Neuronal stem cell (in vitro differentiated cells): ENCODE measurements around the gene CIDEB.

Experiments
- DNase-seq: peaks from one replicate; pipeline ENCODE4 v3.0.0-alpha.2; 2013; ENCODE audit warnings: low spot score
- H2AFZ ChIP-seq: one replicate; pipeline ENCODE4 v1.6.1; 2013; ENCODE audit warnings: mild to moderate bottlenecking, low read length, inconsistent platforms
- H2AK5ac ChIP-seq: 2 replicates; pipeline ENCODE4 v1.6.1; 2013; ENCODE audit warnings: low read depth, mild to moderate bottlenecking, inconsistent platforms, low read length, moderate library complexity, mixed read lengths
- H2BK120ac ChIP-seq: 2 replicates; pipeline ENCODE4 v1.6.1; 2013; ENCODE audit warnings: low read depth, mild to moderate bottlenecking, inconsistent platforms, low read length, moderate library complexity, mixed read lengths
- H2BK12ac ChIP-seq: one replicate; pipeline ENCODE4 v1.6.1; 2013; ENCODE audit warnings: low read length, inconsistent platforms
- H2BK15ac ChIP-seq: 2 replicates; pipeline ENCODE4 v1.6.1; 2013; ENCODE audit warnings: mild to moderate bottlenecking, low read length, inconsistent platforms, mixed read lengths
- H2BK5ac ChIP-seq: one replicate; pipeline ENCODE4 v1.6.1; 2013; ENCODE audit warnings: inconsistent platforms, mild to moderate bottlenecking, low read length, moderate library complexity
- H3K14ac ChIP-seq: one replicate; pipeline ENCODE4 v1.6.1; 2013; ENCODE audit warnings: low read length, inconsistent platforms
- H3K18ac ChIP-seq: 2 replicates; pipeline ENCODE4 v1.6.1; 2013; ENCODE audit warnings: low read length, inconsistent platforms
- H3K23ac ChIP-seq: 2 replicates; pipeline ENCODE4 v1.6.1; 2013; ENCODE audit warnings: low read depth, mild to moderate bottlenecking, mixed read lengths, low read length, inconsistent platforms; ENCODE audit not compliant: poor library complexity
- H3K27ac ChIP-seq: replicated peaks from 3 replicates; pipeline ENCODE4 v1.5.1; 2013; ENCODE audit warnings: low read length, inconsistent platforms
- H3K27me3 ChIP-seq, 3 experiments: 2 replicates each; pipeline ENCODE4 v1.6.1; 2013; ENCODE audit warnings: low read length in 3 of 3, mild to moderate bottlenecking in 2 of 3, inconsistent platforms in 1 of 3, low read depth in 1 of 3, mixed read lengths in 1 of 3, moderate library complexity in 1 of 3; ENCODE audit not compliant: control insufficient read depth in 3 of 3, insufficient read depth in 3 of 3
- H3K36me3 ChIP-seq, 2 donors: replicated peaks in 1 of 2; 2 replicates each; pipeline ENCODE4 v1.6.1; 2013; ENCODE audit warnings: low read length in 2 of 2; ENCODE audit not compliant: control insufficient read depth in 2 of 2, insufficient read depth in 2 of 2
- H3K4ac ChIP-seq: 2 replicates; pipeline ENCODE4 v1.6.1; 2013; ENCODE audit warnings: inconsistent platforms, mild to moderate bottlenecking, low read length, moderate library complexity
- H3K4me1 ChIP-seq, 2 donors: 1 replicate in 1 of 2; 2 replicates in 1 of 2; pipeline ENCODE4 v1.6.1; 2013; ENCODE audit warnings: low read length in 2 of 2, low read depth in 1 of 2; ENCODE audit not compliant: control insufficient read depth in 2 of 2, insufficient read depth in 1 of 2
- H3K4me2 ChIP-seq: one replicate; pipeline ENCODE4 v1.6.1; 2013; ENCODE audit warnings: mild to moderate bottlenecking, low read length, inconsistent platforms; ENCODE audit not compliant: insufficient read depth, poor library complexity, severe bottlenecking
- H3K4me3 ChIP-seq, 2 donors: 2 replicates each; pipeline ENCODE4 v1.5.1; 2013; ENCODE audit warnings: low read length in 2 of 2, mild to moderate bottlenecking in 2 of 2, inconsistent platforms in 1 of 2, moderate library complexity in 1 of 2
- H3K79me1 ChIP-seq: one replicate; pipeline ENCODE4 v1.6.1; 2013; ENCODE audit warnings: low read depth, mild to moderate bottlenecking, inconsistent platforms, low read length, moderate library complexity
- H3K9ac ChIP-seq: one replicate; pipeline ENCODE4 v1.6.1; 2013; ENCODE audit warnings: mild to moderate bottlenecking, low read depth, low read length, inconsistent platforms; ENCODE audit not compliant: poor library complexity
- H3K9me3 ChIP-seq, 2 donors: replicated peaks in 1 of 2; 2 replicates each; pipeline versions ENCODE3 to v1.6.1; 2013; ENCODE audit warnings: low read length in 2 of 2, mild to moderate bottlenecking in 2 of 2, inconsistent platforms in 1 of 2, low read depth in 1 of 2, mixed read lengths in 1 of 2, moderate library complexity in 1 of 2; ENCODE audit not compliant: control insufficient read depth in 2 of 2, insufficient read depth in 1 of 2
- H4K8ac ChIP-seq: one replicate; pipeline ENCODE4 v1.6.1; 2013; ENCODE audit warnings: low read depth, mild to moderate bottlenecking, inconsistent platforms, low read length, moderate library complexity
- H4K91ac ChIP-seq: one replicate; pipeline ENCODE4 v1.6.1; 2013; ENCODE audit warnings: low read length, low read depth, mild to moderate bottlenecking, inconsistent platforms; ENCODE audit not compliant: poor library complexity
- WGBS, 2 donors: extraction: QIAGEN DNeasy Blood & Tissue Kit; methylation state at CpG; one replicate each; pipeline ENCODE4 v1.1.7; 2013; ENCODE audit warnings: missing lambda C conversion rate in 2 of 2, mixed read lengths in 1 of 2; ENCODE audit not compliant: insufficient read length in 2 of 2, insufficient replicate concordance in 1 of 2; ENCODE audit errors: extremely low coverage in 2 of 2; 5-methylcytosine and 5-hydroxymethylcytosine counted together

CIDEB gene

DNA sequence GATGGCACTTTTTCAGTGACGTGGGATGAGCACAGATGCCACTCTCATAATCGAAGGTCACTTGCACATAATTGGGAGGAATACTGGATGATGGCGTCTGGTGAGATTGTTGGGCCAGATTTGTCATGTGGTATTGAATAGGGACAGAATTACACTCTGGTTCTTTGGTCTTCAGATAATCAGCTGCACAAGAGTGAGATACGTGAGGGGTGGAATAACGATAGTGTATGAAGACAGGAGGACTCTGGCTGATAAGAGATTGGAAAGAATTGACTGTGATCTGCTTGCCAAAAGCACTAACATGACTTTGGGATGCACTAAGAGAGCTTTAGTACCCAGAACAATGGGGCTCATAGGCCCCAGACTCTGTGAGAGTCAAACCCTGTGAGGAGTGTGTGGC lies 29.4 kb downstream of the CIDEB start:
- Histone ChIP-seq H3K4me1 (no peaks in the 10 kb centered on the region), H3K9ac (no peak overlapping the region), H3K14ac (no peak overlapping the region), H2AK5ac (no peak overlapping the region), H3K36me3 (no peaks in the 10 kb centered on the region), H3K18ac (no peak overlapping the region), H3K27me3 (no peaks in the 10 kb centered on the region), H2BK12ac (no peak overlapping the region), H4K8ac (no peak overlapping the region), H3K4ac (no peak overlapping the region), H2AFZ (no peak overlapping the region), H3K4me3 (no peak overlapping the region), H3K27ac (no peak overlapping the region), H4K91ac (no peak overlapping the region), H2BK120ac (no peak overlapping the region), H3K23ac (no peak overlapping the region), H3K79me1 (no peaks in the 10 kb centered on the region), H2BK5ac (no peak overlapping the region), H2BK15ac (no peak overlapping the region), H3K9me3 (no peaks in the 10 kb centered on the region), H3K4me2 (no peak overlapping the region)
- no CpG with 5 or more reads among the region's 5 CpGs for WGBS, 2 donors
- no peak for DNase-seq

DNA sequence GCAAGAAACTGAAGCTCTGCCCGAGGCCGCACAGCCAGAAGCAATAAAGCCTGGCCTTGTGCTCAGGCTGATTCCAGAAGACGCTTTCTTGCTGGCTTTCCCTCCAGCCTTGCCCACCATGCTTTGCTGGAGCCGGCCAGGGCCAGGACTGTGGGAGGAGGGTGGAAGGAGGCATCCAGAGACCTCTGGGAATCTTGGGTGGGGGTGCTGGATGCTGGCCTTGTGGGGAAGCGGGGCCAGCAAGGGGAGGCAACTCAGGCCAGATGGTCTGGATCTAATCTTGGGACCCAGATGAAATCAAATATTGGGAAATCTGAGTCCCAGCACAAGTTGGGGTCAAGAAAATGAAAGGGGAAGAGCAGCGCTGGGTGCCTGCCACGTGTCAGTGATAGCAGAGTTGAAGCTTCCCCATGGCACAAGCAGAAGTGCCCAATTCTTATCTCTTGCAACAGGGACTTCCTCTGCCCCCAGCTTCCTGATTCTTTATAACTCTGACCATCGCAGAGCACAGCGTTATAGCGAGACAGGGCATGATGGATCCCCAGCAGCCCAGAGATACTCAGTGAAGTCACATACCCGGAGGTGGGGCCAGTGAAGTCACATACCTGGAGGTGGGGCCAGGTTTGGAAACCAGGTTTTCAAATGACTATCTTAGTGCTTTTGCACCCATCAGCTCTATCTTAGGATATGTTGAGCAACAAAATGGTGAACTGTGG lies 30.0 kb downstream of the CIDEB start:
- Histone ChIP-seq H3K27me3 (no peaks in the 10 kb centered on the region), H3K79me1 (no peaks in the 10 kb centered on the region), H3K4me2 (no peak overlapping the region), H3K9me3 (no peaks in the 10 kb centered on the region), H2BK12ac (no peak overlapping the region), H2AK5ac (no peak overlapping the region), H2AFZ (no peak overlapping the region), H3K23ac (no peak overlapping the region), H3K27ac (no peak overlapping the region), H3K4ac (no peak overlapping the region), H3K36me3 (peaks cover 0 to under 1% of the 10 kb centered on the region in 2 donors), H2BK5ac (no peak overlapping the region), H3K14ac (no peak overlapping the region), H3K9ac (no peak overlapping the region), H2BK120ac (no peak overlapping the region), H3K18ac (no peak overlapping the region), H2BK15ac (no peak overlapping the region), H4K91ac (no peak overlapping the region), H4K8ac (no peak overlapping the region), H3K4me3 (no peak overlapping the region), H3K4me1 (no peaks in the 10 kb centered on the region)
- WGBS, 2 donors = no CpG with 5 or more reads among the region's 11 CpGs
- DNase-seq = no peak

DNA sequence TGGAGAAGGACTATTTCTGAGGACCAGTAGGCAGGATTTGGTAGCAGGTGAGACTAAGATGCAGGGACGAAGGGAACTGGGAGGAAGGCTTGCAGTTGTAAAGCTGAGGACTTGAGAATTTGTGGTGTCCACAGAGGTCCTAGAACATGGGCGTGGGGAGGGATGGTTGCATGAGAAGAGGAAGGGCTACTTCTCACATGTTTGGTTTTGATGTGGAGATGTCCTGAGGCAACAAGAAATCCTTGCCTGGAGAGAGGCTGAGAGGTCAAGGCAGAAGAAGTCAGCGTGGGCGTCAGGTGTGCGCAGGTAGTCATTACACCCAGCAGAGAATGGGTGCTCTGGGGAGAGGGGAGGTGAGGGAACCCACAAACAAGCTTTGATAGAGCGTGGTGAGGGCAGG lies 30.7 kb downstream of the CIDEB start:
- Histone ChIP-seq H2BK15ac (no peak overlapping the region), H3K4me1 (peaks cover 0 to 2% of the 10 kb centered on the region in 2 donors), H3K23ac (no peak overlapping the region), H2BK120ac (no peak overlapping the region), H2AK5ac (no peak overlapping the region), H3K4me3 (peak overlapping the region in 1 of 2 donors; percentile 58), H3K79me1 (no peaks in the 10 kb centered on the region), H3K9ac (no peak overlapping the region), H3K18ac (no peak overlapping the region), H2BK5ac (no peak overlapping the region), H3K9me3 (no peaks in the 10 kb centered on the region), H3K4ac (no peak overlapping the region), H3K14ac (no peak overlapping the region), H2AFZ (no peak overlapping the region), H4K91ac (no peak overlapping the region), H2BK12ac (no peak overlapping the region), H4K8ac (no peak overlapping the region), H3K36me3 (peaks cover 0 to 4% of the 10 kb centered on the region in 2 donors), H3K27ac (no peak overlapping the region), H3K4me2 (no peak overlapping the region), H3K27me3 (no peaks in the 10 kb centered on the region)
- no CpG with 5 or more reads among the region's 6 CpGs for WGBS, 2 donors
- no peak for DNase-seq

DNA sequence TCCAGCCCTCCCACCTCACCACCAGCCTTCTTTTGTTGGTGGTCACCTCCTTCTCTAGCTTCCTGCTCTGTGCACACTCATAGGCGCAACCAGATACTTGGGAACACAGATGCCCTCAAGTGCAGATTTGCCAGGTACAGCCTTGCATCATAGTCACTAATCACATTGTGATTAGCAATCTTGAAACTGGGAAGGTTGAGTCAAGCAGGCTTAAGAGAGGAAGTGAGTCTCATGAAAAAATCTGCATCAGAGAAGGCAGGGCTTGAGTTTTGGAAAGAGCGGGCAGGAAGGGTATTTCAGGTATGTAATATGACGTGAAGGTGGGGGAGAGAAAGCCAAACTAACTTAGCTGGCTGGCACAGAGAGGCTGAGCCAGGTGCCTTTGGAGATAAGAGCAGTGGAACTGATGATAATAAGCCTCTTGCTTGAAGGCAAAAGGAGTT lies 33.7 kb downstream of the CIDEB start:
- H3K9me3 ChIP-seq = peaks cover 0 to 1% of the 10 kb centered on the region in 2 donors
- no peak overlapping the region for H3K27ac ChIP-seq
- no peak overlapping the region for H3K14ac ChIP-seq
- no peak overlapping the region for H3K23ac ChIP-seq
- WGBS, 2 donors = no CpG with 5 or more reads among the region's 3 CpGs
- H2BK120ac ChIP-seq = no peak overlapping the region
- H2AK5ac ChIP-seq = no peak overlapping the region
- no peak overlapping the region for H2BK15ac ChIP-seq
- H2AFZ ChIP-seq = no peak overlapping the region
- no peak overlapping the region for H4K91ac ChIP-seq
- no peaks in the 10 kb centered on the region for H3K27me3 ChIP-seq
- no peak overlapping the region for H2BK5ac ChIP-seq
- H3K4me1 ChIP-seq = peaks cover 4 to 6% of the 10 kb centered on the region in 2 donors
- H3K36me3 ChIP-seq = peaks cover 0 to 4% of the 10 kb centered on the region in 2 donors
- no peak for DNase-seq
- no peak overlapping the region for H3K4me3 ChIP-seq
- H3K18ac ChIP-seq = no peak overlapping the region
- H3K4me2 ChIP-seq = no peak overlapping the region
- no peak overlapping the region for H2BK12ac ChIP-seq
- no peak overlapping the region for H3K9ac ChIP-seq
- no peak overlapping the region for H4K8ac ChIP-seq
- no peaks in the 10 kb centered on the region for H3K79me1 ChIP-seq
- no peak overlapping the region for H3K4ac ChIP-seq
